Measurements from ENCODE around the gene PAXX.

- TF ChIP-seq CTCF (IDR thresholded peaks at IDR 0.05) (no peak), EP300 (IDR thresholded peaks at IDR 0.05; ENCODE audit: low read depth) (no peak), POLR2AphosphoS5 (IDR thresholded peaks at IDR 0.05) (no peak), POLR2A (IDR thresholded peaks at IDR 0.05) (no peak)
These were observed 2.1 kb downstream of the PAXX start for GRCh38 chr9:136994180-136994887.

Measured in transverse colon (tissue), 4 donors.